ELF-1 (cell line): ENCODE data around the gene DNAH10.

Experiments used
- DNase-seq: peaks from one replicate; pipeline ENCODE4 v3.0.0-alpha.2; 2016; ENCODE audit warnings: low read depth, low spot score

DNAH10 gene

DNA sequence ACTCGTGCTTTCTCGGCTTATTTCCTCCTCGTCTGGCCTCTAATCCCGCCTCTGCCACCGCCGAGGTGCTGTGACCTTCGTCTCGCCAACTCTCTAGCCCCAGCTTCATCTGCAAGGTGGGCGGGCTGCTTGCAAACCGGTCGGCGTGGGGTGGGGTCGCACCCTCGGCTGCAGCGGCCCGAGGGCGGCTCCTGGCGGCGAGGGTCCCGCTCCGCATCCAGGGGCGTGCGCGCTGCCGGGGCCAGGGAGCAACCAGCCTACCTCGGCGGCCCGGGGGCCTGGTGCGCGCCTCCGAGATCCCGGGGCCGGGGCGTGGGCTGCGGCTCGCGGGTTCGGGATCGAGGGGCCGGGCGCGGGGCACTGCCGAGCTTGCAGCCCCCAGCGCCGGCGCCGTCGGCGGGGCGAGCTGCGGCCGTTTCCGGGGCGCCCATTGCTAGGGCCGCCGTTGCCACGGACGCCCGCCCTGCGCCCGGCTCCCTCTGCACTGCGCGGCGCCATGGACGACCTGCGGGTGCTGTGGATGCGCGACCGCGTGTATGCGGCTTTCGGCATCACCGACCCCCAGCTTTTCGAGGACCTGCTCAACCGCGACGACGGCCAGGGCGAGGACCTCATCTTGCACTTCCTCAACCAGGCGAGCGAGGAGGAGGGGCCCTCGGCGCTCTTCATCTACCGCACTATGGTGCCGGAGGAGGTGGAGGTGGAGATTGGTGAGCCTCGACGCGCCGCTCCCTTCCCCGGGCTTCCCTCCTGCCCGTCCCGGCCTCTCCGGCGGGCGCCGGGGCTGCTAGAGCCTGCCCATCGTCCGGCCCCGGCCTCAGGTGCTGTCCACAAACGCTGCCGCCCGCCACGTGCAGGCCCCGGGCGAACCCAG, at the start of gene DNAH10:
Gene DNAH10 (plus strand): TSS at position 461 of the 874 bp plus-strand sequence. CDS start 36 bp downstream, at position 497.
- peak; percentile 82 for DNase-seq

DNA sequence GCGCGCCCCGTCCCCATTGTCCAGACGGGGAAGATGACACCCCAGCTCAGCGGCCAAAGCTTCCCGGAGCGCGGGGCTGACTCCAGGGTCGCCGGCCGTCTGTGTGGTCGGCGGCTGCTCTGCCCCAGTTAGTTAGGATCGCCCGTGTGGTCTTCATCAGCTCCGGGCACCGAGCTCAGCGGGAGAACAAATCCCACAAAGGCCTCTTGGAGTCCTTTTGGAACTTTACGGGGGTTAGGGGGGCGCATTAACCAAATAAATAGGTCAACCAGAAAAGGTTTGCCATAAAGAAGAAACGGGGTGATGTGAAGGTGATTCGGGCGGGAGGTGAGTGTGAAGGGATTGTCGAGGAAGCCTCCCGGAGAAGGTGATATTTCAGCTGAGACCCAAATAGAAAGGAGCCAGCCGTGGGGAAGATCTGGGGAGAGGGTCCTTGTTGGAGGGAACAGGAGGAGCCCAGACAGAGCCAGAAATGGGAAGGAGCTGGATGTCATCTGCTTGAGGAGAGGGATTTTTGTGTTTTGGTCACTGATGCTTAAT, 49.3 kb upstream of the DNAH10 start:
- no peak for DNase-seq

GRCh38 chr12:123713398-123713797, 48.7 kb upstream of the DNAH10 start:
- DNase-seq: no peak

GRCh38 chr12:123713823-123714585, 48.1 kb upstream of the DNAH10 start:
- no peak for DNase-seq

DNA sequence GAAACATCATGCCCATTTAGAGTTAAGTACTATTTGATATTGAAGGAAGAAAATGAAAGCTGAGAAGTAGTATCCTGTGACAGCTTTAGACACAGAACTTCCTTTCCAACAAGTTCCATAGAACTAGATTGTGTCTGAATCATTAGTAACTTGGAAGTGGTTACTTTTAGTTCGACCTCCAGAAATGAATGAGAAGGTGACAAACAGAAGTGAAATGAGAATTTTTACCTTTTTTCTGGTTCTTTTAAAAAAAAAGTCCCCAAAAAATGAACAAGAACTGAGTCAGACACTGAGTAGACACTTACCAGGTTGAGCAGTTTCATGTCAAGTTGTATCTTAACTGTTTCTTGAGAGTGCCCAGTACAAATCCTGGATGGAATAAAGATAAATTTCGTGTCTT, 46.9 kb upstream of the DNAH10 start:
- no peak for DNase-seq

GRCh38 chr12:123717350-123717749, 44.8 kb upstream of the DNAH10 start:
- DNase-seq: no peak

DNA sequence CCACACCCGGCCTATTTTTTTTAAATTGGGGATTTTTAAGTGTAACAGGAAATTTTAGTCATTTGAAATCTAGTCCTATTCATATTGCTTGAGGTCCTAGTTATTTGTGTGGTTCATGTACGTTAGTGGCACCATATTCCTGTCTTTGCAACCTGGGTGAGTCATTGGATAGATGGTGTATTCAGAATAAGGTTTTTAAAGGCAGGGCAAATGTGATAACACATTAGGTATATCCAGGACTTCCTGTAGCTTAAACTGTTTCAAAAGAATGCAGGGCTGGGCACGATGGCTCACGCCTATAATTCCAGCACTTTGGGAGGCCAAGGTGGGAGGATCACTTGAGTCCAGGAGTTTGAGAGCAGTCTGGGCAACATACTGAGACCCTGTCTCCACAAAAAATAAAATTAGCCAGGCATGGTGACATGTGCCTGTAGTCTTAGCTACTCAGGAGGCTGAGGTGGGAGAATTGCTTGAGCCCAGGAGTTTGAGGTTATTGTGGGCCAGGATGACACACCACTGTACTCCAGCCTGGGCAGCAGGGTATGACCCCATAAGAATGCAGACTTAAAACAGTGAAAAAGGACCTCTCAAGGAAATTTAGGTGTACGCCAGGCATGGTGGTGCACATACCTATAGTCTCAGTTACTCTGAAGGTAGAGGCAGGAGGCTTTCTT, 41.8 kb upstream of the DNAH10 start:
- DNase-seq: no peak

DNA sequence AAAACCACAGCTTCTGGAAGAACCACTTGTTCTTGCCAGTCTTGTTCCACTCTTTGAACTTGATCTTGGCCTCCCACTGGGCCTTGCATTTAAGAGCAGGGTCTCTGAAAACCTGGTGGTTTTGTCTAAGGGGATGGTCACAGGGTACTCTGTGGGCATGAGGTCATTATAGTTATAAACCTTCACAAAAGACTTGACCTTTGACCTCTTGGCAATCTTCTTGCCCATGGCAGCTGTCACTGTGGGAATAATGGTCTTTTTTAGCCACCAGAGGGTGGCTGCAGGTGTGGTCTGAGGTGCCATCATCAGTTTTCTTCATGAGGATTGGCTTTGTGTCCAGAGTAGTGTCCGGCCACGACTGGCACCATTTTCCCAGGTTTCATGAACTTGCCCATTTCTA, 40.9 kb upstream of the DNAH10 start:
- no peak for DNase-seq

- DNase-seq: no peak
Observed at GRCh38 chr12:123723011-123723410, 39.1 kb upstream of the DNAH10 start.

GRCh38 chr12:123723765-123724164, 38.3 kb upstream of the DNAH10 start:
- no peak for DNase-seq

- DNase-seq: no peak
Observed at GRCh38 chr12:123726244-123726643, 35.9 kb upstream of the DNAH10 start.

GRCh38 chr12:123726962-123727361, 35.1 kb upstream of the DNAH10 start:
- no peak for DNase-seq

- no peak for DNase-seq
Observed at GRCh38 chr12:123727878-123728277, 34.2 kb upstream of the DNAH10 start.

DNA sequence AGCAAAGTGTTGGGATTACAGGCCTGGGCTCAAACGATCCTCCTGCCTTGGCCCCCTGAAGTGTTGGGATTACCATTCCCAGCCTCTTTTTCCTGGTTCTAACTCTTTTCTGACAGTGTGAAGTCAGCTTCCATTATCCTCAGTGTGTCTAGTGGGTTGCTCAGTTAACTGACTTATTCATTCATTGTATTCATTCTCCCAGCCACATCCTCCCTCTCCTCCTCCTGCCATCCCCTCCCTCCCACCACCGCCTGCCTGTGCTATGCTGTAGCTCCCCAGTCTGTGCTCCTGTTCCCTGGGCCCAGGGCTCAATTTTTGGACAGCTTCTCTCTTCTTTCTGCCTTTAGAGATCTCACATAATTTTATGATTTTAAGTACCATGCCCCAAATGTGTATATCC, 30.5 kb upstream of the DNAH10 start:
- DNase-seq: no peak

- no peak for DNase-seq
Observed at GRCh38 chr12:123732251-123732650, 29.9 kb upstream of the DNAH10 start.

DNA sequence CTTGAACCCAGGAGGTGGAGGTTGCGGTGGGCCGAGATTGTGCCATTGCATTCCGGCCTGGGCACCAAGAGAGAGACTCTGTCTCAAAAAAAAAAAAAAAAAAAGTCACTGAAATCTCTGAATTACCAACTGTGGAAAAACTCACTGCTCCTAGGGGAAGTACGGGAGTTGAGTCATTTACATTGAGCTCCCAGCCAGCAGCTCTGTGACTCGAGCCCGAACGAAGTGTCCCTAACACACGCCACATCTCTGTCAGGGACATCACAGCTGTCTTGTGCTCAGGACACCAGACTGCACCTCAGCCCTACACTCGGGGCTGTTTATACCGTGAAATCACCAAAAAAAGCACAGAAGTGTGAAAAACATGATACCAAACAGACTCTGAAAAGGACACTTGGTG, 28.9 kb upstream of the DNAH10 start:
- DNase-seq: no peak

DNA sequence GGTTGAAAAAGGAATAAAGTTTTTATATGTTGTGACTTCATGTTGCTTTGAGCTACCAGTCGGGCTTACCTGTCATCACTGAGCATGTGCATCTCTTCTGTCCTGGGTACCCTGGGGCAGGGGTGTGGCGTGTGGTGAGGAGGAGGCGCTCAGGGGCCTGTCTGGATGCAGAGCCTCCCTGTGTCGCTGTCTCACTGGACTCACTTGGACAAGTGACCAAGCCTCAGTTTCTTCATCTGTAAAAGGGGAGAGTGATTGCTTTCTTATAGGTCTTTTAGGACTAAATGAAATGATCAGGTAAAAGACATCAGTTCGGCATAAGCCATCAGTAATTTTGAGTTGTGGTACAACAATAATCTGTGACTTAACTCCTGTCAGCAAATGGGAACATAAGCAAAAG, 27.8 kb upstream of the DNAH10 start:
- no peak for DNase-seq

- no peak for DNase-seq
Observed at GRCh38 chr12:123741937-123742572, 20.0 kb upstream of the DNAH10 start.

GRCh38 chr12:123743002-123743401, 19.1 kb upstream of the DNAH10 start:
- no peak for DNase-seq

GRCh38 chr12:123744836-123745235, 17.3 kb upstream of the DNAH10 start:
- DNase-seq: no peak

- DNase-seq: no peak
Observed at GRCh38 chr12:123747309-123747708, 14.8 kb upstream of the DNAH10 start.

DNA sequence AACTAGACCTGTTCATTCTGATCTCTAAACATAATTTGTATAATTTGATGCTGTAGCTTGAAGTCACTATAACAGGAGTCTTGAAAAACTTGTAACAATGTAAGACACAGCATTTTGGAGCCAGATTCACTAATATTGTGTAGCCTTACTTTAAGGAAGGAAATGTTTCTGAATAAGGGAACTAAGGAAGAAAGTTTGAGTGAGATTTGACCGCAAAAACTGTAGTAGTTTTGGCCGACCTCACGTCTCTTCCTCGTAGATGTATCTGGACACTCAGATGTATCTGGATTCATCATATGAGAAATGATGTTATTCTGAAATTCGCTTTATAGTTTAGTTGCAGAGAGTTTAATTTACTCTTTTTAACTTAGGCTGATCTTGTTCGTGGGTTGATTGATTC, 13.9 kb upstream of the DNAH10 start:
- DNase-seq: no peak
